ENCODE results near the gene MED22.

- TF ChIP-seq GATA2 (IDR thresholded peaks at IDR 0.05; ENCODE audit: low read depth, low read length) (no peak), GATA3 (IDR thresholded peaks at IDR 0.05; ENCODE audit: low read depth, low read length) (no peak)
These were observed 43.8 kb downstream of the MED22 start for GRCh38 chr9:133304158-133304470.

All from SH-SY5Y (cell line).